ENCODE results near the gene ATXN10.
"Not testable (repeated sequence)": the region's sequence is repeated elsewhere in the genome, so short reads cannot be mapped to it uniquely, and the experiment has no call there.

ATXN10 gene

GRCh38 chr22:45790401-45790800 is 118.8 kb downstream of the ATXN10 start:
- DNase-seq = no peak

GRCh38 chr22:45793161-45793560 is 121.5 kb downstream of the ATXN10 start:
- DNase-seq = no peak

GRCh38 chr22:45793892-45794291 is 122.3 kb downstream of the ATXN10 start:
- no peak for DNase-seq

GRCh38 chr22:45796009-45796408 is 124.4 kb downstream of the ATXN10 start:
- not testable (repeated sequence) for DNase-seq

DNA sequence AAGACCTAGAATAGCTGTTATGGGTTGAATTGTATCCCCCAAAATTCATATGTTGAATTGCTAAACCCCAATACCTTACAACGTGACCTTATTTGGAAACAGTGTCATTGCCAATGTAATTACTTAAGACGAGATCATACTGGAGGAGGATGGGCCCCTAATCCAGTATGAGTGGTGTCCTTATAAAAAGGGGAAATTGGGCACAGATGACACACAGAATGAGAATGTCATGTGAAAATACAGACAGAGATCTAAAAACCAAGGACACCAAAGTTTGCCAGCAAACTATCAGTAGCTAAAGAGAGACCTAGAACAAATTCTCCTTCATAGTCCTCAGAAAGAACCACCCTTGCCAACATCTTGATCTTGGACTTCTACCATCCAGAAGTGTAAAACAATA is 127.7 kb downstream of the ATXN10 start:
- no peak for DNase-seq

DNA sequence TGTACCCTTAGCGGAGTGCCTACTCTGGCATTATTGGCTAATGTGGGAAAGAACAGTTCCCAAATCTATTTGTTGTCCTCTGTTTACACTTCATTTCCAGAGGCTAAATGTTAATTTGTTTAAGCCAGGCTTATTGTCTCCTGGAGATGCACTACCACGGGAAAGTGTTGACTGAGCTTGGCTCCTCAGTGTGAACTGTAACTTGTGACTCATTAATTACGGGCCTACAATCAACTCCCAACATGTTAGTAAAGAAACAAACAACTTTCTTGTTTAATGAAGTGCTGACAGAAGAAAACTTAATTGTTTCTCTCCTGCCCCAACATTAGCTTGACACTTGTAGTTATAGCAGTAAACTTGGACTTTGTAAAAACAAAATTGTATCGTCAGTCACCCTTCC is 130.4 kb downstream of the ATXN10 start:
- no peak for DNase-seq

DNA sequence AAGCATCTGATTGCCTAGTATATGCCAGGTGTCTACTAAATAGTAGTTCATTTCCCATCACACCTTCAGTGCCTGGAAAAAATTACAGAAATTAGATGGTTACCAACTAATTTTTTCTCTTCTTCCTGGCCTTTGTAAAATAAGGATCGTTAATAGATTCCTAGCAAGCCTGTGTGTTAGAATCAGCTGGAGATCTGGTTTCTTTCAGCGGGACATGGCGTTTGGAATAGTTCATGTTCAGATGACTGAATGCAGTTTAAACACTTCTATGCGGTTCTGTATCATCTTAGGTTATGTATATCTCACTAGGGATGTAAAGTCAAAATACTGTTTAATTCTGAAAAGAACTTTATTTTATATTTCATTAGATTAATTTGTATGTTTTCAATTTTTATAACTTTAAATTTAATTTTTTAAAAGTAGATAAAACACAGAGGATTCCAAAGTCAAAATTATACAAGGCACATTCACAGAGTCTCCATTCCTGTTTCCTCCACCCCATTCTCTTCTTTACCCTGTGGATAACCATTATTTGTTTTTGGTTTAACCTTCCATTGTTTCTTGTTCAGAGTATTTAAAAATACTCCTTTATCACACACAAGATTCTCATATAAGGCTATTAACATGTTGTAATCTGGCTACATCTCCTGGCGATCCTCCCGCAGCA is 132.8 kb downstream of the ATXN10 start:
- no peak for DNase-seq

DNA sequence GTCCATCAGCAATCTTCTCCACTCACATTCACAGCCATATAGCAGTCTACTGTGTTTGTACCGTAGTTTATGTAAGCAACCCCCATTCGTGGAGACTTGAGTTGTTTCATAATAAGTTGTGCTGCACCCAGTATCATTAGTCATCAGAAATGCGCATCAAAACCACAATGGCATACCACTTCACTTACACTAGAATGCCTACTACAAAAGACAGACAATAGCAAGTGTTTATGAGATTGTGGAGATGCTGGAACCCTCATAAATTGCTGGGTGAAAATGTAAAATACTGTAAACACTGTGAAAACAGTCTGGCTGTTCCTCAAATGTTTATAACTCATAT is 133.3 kb downstream of the ATXN10 start:
- DNase-seq = no peak

DNA sequence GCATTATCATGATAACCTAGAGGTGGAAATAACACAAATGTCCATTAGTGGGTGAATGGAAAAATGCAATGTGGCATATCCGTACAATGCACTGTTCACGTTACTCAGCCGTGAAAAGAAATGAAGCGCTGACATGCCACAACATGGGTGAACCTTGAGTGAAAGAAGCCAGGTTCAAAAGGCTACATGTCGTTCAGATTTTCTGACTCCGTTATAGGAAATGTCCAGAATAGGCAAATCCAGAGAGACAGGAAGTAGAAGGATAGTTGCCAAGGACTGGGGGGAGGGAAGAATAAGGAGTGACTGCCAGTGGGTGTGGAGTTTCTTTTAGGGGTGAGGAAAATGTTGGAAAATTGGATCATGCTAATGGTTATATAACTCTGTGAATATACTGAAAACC is 133.8 kb downstream of the ATXN10 start:
- no peak for DNase-seq

DNA sequence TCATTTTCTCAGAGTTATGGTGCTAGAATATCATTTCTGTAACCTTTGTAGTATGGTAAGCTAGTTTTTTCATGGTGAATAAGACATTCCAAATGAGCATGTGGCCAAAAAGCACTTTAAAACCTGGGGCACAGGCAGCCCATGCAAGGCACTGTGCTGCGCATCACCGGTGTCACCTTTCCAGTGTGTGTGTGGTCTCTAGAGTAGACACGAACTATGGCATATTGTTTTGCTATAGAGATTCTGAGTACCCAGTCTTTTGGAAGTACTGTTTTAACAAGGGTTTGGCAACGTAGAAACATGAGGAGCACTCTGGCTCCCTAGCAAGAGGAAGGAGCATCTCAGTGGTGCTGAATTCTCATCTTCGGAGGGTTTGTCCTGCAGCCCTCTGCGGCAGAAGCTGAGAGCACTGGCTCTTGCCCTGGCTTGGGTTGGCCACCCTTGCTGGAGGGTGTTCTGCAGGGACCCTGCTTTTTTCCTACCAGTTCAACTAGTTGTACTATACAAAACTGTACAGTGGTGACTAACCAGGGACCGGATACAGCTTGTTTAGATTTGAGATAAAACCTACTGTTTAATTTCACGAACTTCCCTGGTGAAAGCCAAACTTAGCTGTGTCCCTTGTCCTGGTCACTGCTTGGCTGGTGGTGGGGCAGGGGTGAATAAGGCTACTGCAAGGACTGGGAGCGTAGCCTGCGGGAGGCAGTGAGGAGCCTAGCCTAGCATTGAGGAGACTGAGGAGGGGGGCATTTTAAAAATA is 135.7 kb downstream of the ATXN10 start:
- no peak for DNase-seq

- no peak for DNase-seq
Observed at GRCh38 chr22:45812910-45813309, 141.3 kb downstream of the ATXN10 start.

- DNase-seq = no peak
Observed at GRCh38 chr22:45814198-45814597, 142.6 kb downstream of the ATXN10 start.

DNA sequence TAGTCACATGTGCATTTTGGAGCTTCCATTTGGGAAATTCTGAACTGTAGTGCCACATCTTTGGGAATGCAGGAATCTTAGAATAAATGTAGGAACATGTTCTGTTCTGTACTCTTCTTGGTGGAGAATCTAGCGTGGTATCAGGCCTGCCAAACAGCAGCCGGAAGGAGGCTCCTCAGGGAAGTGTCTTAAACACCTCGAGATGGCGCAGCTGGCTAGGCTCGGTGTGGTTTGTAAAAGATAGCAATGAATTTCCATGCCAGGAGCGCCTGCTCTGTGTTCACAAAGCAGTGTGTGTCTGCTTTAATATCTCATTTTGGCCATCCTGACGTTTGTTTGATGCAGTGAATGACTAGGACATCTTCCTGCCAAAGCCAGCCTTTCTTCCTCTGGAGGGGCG is 145.1 kb downstream of the ATXN10 start:
- DNase-seq = no peak

GRCh38 chr22:45817745-45818423 is 146.2 kb downstream of the ATXN10 start:
- no peak for DNase-seq

- no peak for DNase-seq
Observed at GRCh38 chr22:45818424-45819085, 146.9 kb downstream of the ATXN10 start.

DNA sequence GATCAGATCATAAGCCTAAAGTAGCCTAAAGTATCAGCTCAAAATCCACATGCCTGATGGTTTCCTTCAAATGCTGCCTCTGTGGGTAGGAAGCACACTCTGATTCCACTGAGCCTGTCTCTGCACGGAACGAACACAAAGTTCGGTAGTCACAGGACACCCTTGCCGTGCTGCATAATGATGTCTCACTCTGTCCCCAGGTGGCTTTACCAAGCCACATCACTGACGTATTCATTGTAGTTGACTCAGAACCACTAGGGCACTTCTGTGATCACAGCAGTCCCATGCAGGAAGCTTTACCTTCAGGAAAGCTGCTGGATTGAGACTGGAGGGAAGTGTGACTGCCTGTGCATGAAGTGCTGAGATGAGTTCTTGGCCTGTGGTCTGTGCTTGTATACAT is 147.7 kb downstream of the ATXN10 start:
- DNase-seq = no peak

DNA sequence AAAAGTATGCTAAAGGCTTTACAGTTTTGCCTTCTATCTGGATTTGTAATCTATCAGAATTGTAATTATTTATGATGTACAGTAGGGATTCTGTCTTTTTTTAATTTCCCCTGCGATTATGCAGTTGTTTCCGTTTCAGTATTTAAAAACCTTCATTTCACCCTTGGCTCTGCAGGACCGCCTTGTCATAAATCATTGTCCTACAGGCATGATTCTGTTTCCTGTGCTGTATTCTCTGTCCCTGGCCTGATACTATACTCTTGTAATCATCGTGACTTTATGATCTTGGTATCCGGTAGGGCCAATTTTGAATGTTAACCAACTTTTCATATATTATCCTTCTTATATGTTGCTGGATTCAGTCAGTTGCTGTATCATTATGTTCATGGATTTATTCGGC is 151.7 kb downstream of the ATXN10 start:
- DNase-seq = no peak

GRCh38 chr22:45826520-45826919 is 154.9 kb downstream of the ATXN10 start:
- DNase-seq = no peak

DNA sequence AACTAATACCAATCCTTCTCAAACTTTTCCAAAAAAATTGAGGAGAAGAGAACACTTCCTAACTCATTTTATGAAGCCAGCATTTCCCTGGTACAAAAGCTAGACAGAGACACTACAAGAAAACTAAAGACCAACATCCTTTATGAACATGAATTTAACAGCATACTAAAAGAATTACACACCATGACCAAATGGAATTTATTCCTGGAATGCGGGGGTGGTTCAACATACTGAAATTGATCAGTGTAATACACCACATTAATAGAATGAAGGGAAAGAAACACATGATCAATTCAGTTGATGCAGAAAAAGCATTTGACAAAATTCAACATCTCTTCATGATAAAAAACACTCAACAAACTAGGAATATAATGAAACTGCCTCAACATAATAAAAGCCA is 157.2 kb downstream of the ATXN10 start:
- no peak for DNase-seq

- DNase-seq = no peak
Observed at GRCh38 chr22:45830531-45831245, 159.1 kb downstream of the ATXN10 start.

GRCh38 chr22:45831394-45831793 is 159.8 kb downstream of the ATXN10 start:
- DNase-seq = no peak

GRCh38 chr22:45832180-45832579 is 160.5 kb downstream of the ATXN10 start:
- DNase-seq = no peak

- no peak for DNase-seq
Observed at GRCh38 chr22:45832959-45833580, 161.4 kb downstream of the ATXN10 start.

All from activated CD4-positive, alpha-beta T cell treated with anti-CD3 and anti-CD28 coated beads, Interleukin-2, amount 50 U/mL, for 48 hours (primary cell).